H54 (cell line): Measurements from ENCODE around the gene HHAT.

Experiments used
- DNase-seq: peaks from one replicate; pipeline ENCODE4 v3.0.0; 2011; ENCODE audit warnings: low spot score, mixed read lengths; ENCODE audit not compliant: insufficient read length
- FAIRE-seq: peaks from 3 replicates; lab custom pipeline; 2011; peaks lifted over from hg19 to GRCh38; lab: Jason Lieb, UNC
- POLR2A ChIP-seq: IDR thresholded peaks from 2 replicates; pipeline ENCODE4 v1.6.1; 2011; ENCODE audit warnings: low read depth, mild to moderate bottlenecking, low read length

HHAT gene

DNA sequence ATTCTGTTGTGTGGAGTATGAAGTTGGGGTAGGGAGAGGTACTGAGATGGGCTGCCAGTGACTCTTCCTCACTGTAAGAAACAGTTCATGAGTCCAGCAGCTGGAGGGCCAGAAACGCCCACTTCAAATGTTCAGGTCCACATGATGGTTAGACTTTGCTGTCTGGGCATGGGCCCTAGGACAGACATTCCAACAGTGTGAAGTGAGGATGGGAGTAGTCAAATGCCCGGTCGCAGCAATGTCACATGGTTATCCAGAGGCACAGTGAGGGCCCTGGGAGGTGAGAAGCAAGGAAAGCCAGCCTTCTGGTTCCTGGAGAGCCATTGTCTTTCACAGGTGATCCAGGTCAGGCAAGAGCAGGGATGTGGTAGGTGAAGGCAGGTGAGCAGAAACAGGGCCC lies 304.4 kb downstream of the HHAT start:
- DNase-seq (no peak), FAIRE-seq (no peak)
- no peak for TF ChIP-seq POLR2A

DNA sequence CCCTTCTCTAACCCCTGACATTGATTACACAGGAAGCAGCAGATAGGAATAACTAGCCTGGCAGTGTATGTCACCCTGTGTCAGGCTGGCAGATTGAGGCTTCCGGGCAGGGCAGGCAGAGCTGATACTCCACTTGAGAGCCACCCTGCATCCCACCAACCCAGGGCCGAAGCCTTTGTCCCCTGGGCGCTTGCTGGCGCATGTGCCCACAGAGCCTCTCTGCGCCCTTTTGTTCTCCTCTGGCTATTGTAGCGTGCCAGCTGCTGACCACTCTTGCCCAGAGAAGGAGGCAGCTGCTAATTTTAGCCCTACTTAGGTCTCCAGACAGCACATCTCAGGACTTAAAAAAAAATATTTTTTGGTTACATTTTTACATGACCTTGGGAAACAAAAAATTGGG lies 304.9 kb downstream of the HHAT start:
- TF ChIP-seq POLR2A = no peak
- FAIRE-seq (no peak), DNase-seq (no peak)

DNA sequence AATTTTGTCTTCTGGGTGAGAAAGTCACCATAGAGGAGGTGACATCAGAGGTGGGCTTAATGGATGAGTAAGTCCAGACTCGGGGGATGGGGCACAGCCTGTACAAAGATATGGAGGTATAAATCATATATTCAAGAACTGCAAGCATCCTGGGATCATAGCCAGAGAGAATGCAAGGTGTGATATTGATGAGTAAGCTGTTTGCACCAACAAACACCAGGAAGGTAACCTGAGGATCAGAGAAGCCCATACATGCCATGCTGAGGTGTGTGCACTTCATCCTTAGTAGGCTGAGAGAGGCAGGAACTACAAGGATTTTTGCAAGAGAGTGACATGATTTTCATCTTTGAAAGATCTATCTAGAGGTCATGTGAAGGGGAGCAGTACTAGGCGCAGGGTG lies 306.4 kb downstream of the HHAT start:
- FAIRE-seq (no peak), DNase-seq (no peak)
- TF ChIP-seq POLR2A = no peak

DNA sequence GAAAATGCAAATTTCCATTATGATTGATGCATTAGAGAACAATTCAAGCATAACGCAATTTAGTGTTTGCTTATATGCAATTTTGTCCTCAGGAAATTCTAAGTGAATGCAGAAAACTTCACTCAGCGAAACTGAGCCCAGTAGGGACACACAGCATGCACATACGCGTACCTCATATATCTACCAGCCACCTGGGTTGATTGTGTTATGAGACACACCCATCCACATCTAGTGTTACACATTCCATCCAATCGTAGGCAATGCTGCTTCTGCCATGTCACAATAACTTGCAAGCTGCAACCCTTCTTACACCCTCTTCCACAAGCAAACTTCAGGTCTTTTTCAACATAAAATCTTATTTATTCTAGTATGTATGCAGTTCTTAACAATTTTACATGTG lies 312.9 kb downstream of the HHAT start:
- DNase-seq (no peak), FAIRE-seq (no peak)
- no peak for TF ChIP-seq POLR2A

DNA sequence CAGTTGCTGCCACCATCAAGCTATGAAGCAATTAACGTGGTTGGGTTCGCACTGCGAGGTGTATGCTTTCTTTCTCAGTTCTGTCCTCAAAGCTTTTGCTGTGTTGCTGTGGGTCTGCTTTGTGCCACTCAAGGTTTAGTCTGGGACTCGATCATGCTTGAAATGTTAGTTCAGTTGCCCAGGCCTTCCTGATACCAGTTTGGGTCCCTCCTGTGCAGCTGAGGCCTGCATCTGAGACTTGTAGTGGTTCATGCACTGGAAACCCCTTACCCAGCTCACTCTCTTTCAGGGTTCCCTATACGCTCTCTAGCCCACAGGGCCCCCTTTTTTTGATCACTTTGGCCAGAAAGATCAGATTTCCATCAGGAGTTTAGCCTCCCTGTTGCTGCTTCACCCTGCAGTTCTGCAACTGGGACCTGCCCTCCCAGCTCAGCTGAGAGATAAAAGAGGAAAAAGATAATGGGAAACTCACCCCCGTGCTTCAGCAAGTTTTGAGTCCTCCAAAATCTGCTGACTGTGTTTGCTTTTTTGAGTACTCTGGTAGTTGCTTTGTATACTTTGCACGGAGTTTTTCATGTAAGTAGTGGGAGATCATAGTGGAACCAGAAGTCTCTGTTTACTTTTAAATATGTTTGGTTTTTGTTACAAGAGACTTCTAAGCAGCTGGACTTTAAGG lies 317.0 kb downstream of the HHAT start:
- DNase-seq = no peak
- FAIRE-seq = no peak
- no peak for TF ChIP-seq POLR2A

DNA sequence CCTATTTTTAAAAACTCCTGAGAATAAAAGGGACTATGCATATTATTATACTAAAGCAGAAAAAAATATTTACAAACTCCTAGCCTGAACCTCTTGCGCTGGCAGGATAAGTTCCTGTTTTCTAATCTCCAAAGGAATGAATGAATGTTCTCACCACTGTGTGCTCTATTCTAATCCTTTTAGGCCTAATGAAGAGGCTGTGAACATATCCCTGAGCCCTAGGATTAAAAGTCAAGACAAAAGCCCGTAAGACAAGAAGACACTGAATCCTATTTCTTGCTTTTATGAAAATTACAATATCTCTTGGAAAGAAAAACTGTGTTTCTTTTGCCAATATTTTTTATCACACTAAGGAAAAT lies 317.5 kb downstream of the HHAT start:
- DNase-seq = no peak
- no peak for FAIRE-seq
- TF ChIP-seq POLR2A = no peak

DNA sequence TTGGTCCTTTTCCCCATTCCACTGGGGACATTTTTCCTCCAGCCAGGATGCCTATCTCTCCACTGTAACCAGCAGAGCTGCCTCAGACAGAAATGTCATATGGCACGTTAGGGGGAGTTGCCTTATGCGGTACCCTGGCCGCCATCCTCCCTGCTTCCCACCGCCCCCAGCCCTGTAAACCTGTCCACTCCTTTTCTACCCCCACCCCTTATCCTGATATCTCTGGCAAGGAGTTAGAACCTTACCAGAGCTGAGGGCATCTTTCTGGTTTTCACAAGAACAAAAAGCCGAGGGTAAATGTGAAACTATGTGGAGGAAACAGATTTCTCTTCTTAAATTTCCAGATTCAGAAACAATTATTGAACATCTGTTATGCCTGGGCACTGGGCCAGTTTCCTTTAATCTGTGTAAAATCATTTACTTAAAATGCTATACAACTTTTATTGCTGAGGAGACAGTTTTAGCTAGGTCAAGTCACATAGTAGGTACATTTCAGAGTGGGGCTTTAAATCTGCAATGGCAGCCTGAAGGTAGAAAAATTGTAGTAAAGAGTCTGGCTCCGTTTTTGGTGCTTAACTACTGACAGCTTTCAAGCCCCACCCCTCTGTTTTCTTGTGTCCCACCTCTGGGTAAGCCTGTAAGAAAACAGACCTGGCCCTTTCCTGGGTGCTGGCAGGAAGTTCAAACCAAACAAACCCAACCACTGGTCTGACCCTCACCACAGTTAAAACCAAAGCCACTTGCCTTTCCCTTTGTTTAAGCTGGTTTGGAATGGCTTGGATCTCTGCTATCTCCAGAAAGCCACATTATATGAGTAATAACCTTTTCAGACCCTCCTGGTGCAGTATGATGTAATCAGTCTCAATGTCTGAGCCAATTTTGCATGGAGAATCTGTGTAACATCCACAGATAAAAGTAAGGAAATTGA lies 319.0 kb downstream of the HHAT start:
- peak; percentile 45 for FAIRE-seq
- no peak for TF ChIP-seq POLR2A
- DNase-seq = peak; percentile 18

DNA sequence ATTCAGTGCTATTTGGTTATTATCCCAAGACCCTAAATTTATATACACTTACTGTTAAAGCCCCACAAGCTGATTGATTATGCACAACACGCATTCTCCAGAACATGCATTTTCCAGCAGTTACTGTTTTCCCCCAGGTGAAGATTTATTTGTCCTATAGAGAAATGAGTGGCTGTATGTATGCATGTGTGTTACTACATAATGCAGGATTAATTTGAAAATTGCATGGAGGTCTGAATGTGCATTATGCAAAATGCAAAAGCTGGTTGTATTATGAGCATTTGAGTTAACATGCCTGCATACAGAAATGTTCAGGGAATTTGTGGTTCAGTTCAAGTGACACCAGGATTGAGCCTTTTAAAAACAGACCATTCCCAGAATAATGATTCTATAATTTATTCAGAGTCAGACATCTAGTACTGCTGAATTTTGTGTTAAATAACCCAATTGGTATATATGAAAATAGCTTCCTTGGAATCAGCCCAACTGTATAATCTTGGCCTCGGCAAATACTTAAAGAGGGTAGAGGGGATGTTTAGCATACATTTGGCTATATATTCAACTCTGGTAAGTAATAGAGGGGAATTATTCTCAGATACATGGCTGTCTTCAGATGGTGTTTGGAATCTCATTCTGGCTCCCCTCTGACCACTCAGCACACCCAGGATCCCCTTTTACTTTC lies 320.0 kb downstream of the HHAT start:
- FAIRE-seq = no peak
- DNase-seq = no peak
- no peak for TF ChIP-seq POLR2A

DNA sequence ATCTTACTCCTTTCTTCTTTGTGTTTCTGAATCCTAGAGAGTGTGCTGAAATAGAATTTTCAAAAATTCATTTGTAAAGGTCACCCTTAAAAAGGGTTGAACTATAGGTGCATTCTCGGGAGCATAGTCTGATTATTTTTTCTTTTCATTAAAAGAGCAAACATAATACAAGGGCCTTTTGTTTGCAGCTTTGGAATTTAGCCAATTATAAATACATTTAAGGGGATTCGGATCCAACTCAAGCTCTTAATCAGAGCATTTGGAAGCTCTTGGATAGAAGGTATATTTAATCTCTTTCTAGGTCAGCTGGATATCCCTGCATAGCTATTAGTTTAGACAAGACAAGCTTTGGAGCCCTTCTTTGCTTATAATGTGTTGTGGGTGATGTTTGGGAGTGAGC lies 321.7 kb downstream of the HHAT start:
- FAIRE-seq = no peak
- TF ChIP-seq POLR2A = no peak
- no peak for DNase-seq

DNA sequence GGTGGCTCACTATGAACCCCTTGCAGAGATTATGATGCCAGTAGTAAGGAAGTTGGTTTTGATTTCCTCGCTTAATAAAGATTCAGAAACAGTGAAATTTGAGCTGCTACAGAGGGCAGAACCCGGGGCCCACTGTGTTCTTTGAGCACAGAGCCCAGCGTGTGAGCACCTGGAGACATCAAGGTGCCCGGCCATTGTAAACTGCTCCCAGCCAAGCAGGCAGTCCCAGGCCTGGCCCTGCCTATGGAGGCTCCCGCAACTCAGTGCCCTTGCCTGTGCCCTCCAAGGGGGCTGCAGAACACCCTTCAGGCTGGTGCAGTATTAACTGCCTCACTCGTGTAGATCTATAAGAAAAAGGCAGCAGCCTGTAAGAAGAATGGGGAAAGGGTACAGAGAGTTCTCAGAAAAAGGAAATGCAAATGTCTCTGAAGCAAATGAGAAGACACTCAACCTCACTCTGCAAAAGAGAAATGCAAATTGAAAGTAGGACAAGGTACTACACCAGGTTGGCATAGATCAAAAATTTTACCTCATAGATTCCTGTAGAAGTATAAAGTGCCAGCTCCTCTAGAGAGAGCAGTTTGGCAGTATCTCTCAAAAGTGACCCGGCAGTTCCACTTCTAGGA lies 323.7 kb downstream of the HHAT start:
- DNase-seq (no peak), FAIRE-seq (no peak)
- no peak for TF ChIP-seq POLR2A

DNA sequence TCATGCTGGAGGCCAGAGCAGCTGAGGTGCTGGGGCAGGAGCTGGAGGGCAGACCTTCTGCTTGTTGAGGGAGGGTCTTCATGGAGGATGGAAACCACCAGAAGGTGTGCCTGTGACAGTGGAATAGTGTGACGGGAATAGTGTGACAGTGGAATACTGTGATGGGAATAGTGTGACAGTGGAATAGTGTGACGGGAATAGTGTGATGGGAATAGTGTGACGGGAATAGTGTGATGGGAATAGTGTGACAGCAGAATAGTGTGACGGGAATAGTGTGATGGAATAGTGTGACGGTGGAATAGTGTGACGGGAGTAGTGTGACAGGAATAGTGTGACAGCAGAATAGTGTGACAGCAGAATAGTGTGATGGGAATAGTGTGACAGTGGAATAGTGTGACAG lies 325.1 kb downstream of the HHAT start:
- TF ChIP-seq POLR2A = no peak; the same call in 1 of the 2 replicates
- peak; percentile 95 for FAIRE-seq
- DNase-seq = no peak

DNA sequence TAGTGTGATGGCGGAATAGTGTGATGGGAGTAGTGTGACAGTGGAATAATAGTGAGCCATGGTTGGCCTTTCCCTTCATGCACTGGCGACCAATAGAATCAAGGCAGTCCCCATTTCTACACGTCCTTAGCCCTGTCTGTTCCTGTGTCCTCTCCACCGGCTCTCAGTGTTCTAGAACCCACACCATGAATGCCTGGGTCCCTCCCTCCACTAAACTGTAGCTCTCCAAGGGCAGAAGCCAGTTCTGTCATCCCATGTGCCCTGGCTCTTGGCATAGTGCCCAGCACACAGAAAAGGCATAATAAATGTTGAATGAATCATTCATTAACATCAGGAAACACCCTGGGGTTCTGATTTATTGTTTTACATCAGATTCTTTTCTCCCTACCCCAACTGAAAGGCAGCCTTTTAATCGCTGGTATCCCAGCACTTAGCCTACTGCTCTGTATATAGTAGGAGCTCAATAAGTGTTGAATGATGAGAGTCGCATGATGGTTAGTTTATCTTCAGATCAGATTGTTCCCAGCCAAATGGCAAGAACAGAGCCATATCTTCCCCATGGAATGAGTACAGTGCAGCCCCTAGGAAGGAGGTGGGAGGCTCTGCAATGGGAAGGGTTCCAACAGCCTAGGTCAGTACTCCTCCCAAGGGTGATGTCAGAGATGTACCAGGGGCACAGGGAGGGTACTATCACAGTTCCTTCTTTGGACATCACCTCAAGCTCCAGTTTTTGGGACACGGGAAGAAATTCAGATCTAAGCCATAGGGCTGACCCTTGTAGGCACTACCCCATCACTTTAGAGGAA lies 325.7 kb downstream of the HHAT start:
- no peak for TF ChIP-seq POLR2A
- DNase-seq (peak; percentile 21), FAIRE-seq (no peak)

DNA sequence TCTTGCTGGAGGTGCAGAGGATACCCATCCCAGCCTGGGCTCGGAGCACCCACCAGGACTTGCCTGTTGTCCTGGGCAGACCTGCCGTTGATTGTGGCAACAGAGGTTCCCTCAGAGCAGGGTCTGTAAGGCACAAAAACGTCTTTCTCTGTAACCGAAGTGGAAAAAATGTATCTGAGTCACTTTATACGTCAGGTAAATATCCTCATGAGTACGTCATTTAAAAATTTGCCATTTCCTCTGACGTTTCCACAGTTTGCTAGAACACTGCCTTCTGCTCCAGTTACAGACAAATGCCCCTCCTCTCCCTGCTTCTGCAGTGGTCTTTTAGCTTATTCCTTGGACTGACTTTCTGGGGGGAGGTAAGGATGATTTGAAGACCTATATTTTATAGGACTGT lies 326.8 kb downstream of the HHAT start:
- no peak for TF ChIP-seq POLR2A
- no peak for FAIRE-seq
- DNase-seq = no peak
